Astrocyte (in vitro differentiated cells and primary cell): ENCODE results near the gene DOCK10.

Experiments
- CTCF ChIP-seq: IDR thresholded peaks from 2 replicates; pipeline ENCODE4 v1.5.1; 2011; ENCODE audit warnings: low read depth, mild to moderate bottlenecking, inconsistent platforms, low read length, moderate library complexity; ENCODE audit not compliant: insufficient read depth
- EZH2 ChIP-seq: IDR thresholded peaks from 2 replicates; pipeline ENCODE4 v1.6.1; 2012; ENCODE audit warnings: mild to moderate bottlenecking, low read length, inconsistent platforms; ENCODE audit not compliant: insufficient read depth

- TF ChIP-seq EZH2 = no peak
- no peak for TF ChIP-seq CTCF
Measured at GRCh38 chr2:225027061-225027762, 15.1 kb downstream of the DOCK10 start.
